HepG2 (cell line): ENCODE measurements around the gene SCAMP3. TPM values are rescaled to one million over a fixed set of nuclear protein-coding genes. Genes with fewer than 3 reads are reported as not detected.

Experiments
- ARHGAP35 ChIP-seq: sonication (generic); formaldehyde crosslinking; IDR thresholded peaks from 2 replicates; pipeline ENCODE4 v1.9.0; 2022; ENCODE audit warnings: mild to moderate bottlenecking, inconsistent platforms, moderate library complexity, missing genetic modification reagents, borderline replicate concordance
- ASH2L ChIP-seq: fragments of 300-600, 200-600 bp; sonication (generic); IDR thresholded peaks from 2 replicates; pipeline ENCODE4 v1.7.0; 2017; ENCODE audit warnings: low read depth, mild to moderate bottlenecking, moderate library complexity, mixed read lengths, low read length; ENCODE audit not compliant: insufficient read length
- ATF7 ChIP-seq, 2 experiments: fragments of 450-650 bp in 1 of 2; sonication (generic) in 1 of 2; formaldehyde crosslinking in 1 of 2; IDR thresholded peaks; 2 replicates each; pipeline versions ENCODE4 v1.4.0 to v1.6.1; 2016 to 2020; ENCODE audit warnings: antibody characterized with exemption in 1 of 2, mild to moderate bottlenecking in 1 of 2, missing genetic modification reagents in 1 of 2
- DR1 ChIP-seq: sonication (generic); formaldehyde crosslinking; IDR thresholded peaks from 2 replicates; pipeline ENCODE4 v1.8.0; 2021; ENCODE audit warnings: mild to moderate bottlenecking, missing genetic modification reagents, inconsistent platforms
- FOXK1 ChIP-seq: sonication (generic); formaldehyde crosslinking; IDR thresholded peaks from 2 replicates; pipeline ENCODE4 v1.4.0; 2020; ENCODE audit warnings: low read depth, missing genetic modification reagents, borderline replicate concordance
- FOXM1 ChIP-seq: sonication (generic); formaldehyde crosslinking; IDR thresholded peaks from 2 replicates; pipeline ENCODE4 v1.5.0; 2020; ENCODE audit warnings: missing genetic modification reagents
- HOXD1 ChIP-seq: sonication (generic); formaldehyde crosslinking; IDR thresholded peaks from 2 replicates; pipeline ENCODE4 v1.5.0; 2020; ENCODE audit warnings: missing genetic modification reagents
- ISL2 ChIP-seq: sonication (generic); formaldehyde crosslinking; IDR thresholded peaks from 2 replicates; pipeline ENCODE4 v1.5.0; 2020; ENCODE audit warnings: missing genetic modification reagents
- MED8 ChIP-seq: sonication (generic); formaldehyde crosslinking; IDR thresholded peaks from 2 replicates; pipeline ENCODE4 v1.8.1; 2023; ENCODE audit warnings: mild to moderate bottlenecking, missing genetic modification reagents; ENCODE audit not compliant: insufficient replicate concordance
- PITX1 ChIP-seq: sonication (generic); formaldehyde crosslinking; IDR thresholded peaks from 2 replicates; pipeline ENCODE4 v1.5.1; 2020; ENCODE audit warnings: mild to moderate bottlenecking, missing genetic modification reagents
- POLR2A ChIP-seq, 2 experiments: IDR thresholded peaks; 2 replicates each; pipeline ENCODE4 v1.6.1; 2011; ENCODE audit warnings: low read depth in 2 of 2, low read length in 2 of 2, mild to moderate bottlenecking in 1 of 2, moderate library complexity in 1 of 2; ENCODE audit not compliant: insufficient read depth in 1 of 2
- SATB2 ChIP-seq: sonication (generic); formaldehyde crosslinking; IDR thresholded peaks from 2 replicates; pipeline ENCODE4 v1.5.0; 2020; ENCODE audit warnings: missing genetic modification reagents
- SP2 ChIP-seq: sonication (generic); formaldehyde crosslinking; IDR thresholded peaks from 2 replicates; pipeline ENCODE4 v1.5.1; 2020; ENCODE audit warnings: mild to moderate bottlenecking, missing genetic modification reagents
- TCF7 ChIP-seq: sonication (generic); IDR thresholded peaks from 2 replicates; pipeline ENCODE4 v1.6.1; 2016; ENCODE audit warnings: antibody characterized with exemption, low read depth
- ZFP62 ChIP-seq: sonication (generic); formaldehyde crosslinking; IDR thresholded peaks from 2 replicates; pipeline ENCODE4 v1.4.0; 2020; ENCODE audit warnings: missing genetic modification reagents
- ZNF121 ChIP-seq: sonication (generic); formaldehyde crosslinking; IDR thresholded peaks from 2 replicates; pipeline ENCODE4 v1.5.0; 2020; ENCODE audit warnings: mild to moderate bottlenecking, missing genetic modification reagents
- ZNF124 ChIP-seq: sonication (generic); formaldehyde crosslinking; IDR thresholded peaks from 2 replicates; pipeline ENCODE4 v1.4.0; 2020; ENCODE audit warnings: missing genetic modification reagents
- ZNF24 ChIP-seq: fragments of 450-650 bp; IDR thresholded peaks from 2 replicates; pipeline ENCODE4 v1.6.1; 2017; ENCODE audit warnings: antibody characterized with exemption, mild to moderate bottlenecking
- ZNF761 ChIP-seq: sonication (generic); formaldehyde crosslinking; conservative IDR thresholded peaks from 2 replicates; pipeline ENCODE4 v1.4.0; 2020; ENCODE audit warnings: mild to moderate bottlenecking, missing genetic modification reagents
- ZNF776 ChIP-seq: sonication (generic); formaldehyde crosslinking; IDR thresholded peaks from 2 replicates; pipeline ENCODE4 v1.4.0; 2020; ENCODE audit warnings: mild to moderate bottlenecking, missing genetic modification reagents
- polyA plus RNA-seq, 8 experiments: library from polyadenylated mRNA; depleted of rRNA in 3 of 8; stranded (reverse) in 7 of 8; unstranded in 1 of 8; fragments of >200 nt; fragmentation: Illumina TruSeq in 4 of 8; extraction: Trizol in 4 of 8; gene quantifications; 2 replicates each; pipeline versions ENCODE4 v1.2.1 to v1.2.3, GENCODE V29; 2011 to 2016; ENCODE audit warnings: low read depth in 4 of 8, missing spikeins in 1 of 8, mixed read lengths in 1 of 8; ENCODE audit not compliant: insufficient read depth in 1 of 8
- total RNA-seq, 5 experiments: library from RNA; depleted of rRNA; stranded (reverse); fragments of >200 nt; fragmentation: Illumina TruSeq; extraction: Trizol; gene quantifications; 2 replicates each; pipeline ENCODE4 v1.2.3, GENCODE V29; 2016; ENCODE audit warnings: low read depth in 1 of 5
- TF ChIP-seq, protein P1 (sequence below): sonication (generic); formaldehyde crosslinking; IDR thresholded peaks from 2 replicates; pipeline ENCODE4 v1.5.1; 2020; ENCODE audit warnings: missing genetic modification reagents, mild to moderate bottlenecking, borderline replicate concordance
- TF ChIP-seq, protein P2 (sequence below): sonication (generic); formaldehyde crosslinking; IDR thresholded peaks from 2 replicates; pipeline ENCODE4 v1.8.1; 2023; ENCODE audit warnings: mild to moderate bottlenecking, missing genetic modification reagents
- TF ChIP-seq, protein P3 (sequence below): sonication (generic); formaldehyde crosslinking; IDR thresholded peaks from 2 replicates; pipeline ENCODE4 v1.5.1; 2020; ENCODE audit warnings: missing genetic modification reagents, mild to moderate bottlenecking, borderline replicate concordance
- TF ChIP-seq, protein P4 (sequence below): sonication (generic); formaldehyde crosslinking; IDR thresholded peaks from 2 replicates; pipeline ENCODE4 v1.8.0; 2022; ENCODE audit warnings: mild to moderate bottlenecking, missing genetic modification reagents; ENCODE audit not compliant: insufficient replicate concordance

Gene SCAMP3
- total and polyA plus RNA-seq, 2 of the 13 experiments (the other 11 are each of a cell fraction or from before 2014, with no cell fraction given) = 46.8 to 83.3 TPM

DNA sequence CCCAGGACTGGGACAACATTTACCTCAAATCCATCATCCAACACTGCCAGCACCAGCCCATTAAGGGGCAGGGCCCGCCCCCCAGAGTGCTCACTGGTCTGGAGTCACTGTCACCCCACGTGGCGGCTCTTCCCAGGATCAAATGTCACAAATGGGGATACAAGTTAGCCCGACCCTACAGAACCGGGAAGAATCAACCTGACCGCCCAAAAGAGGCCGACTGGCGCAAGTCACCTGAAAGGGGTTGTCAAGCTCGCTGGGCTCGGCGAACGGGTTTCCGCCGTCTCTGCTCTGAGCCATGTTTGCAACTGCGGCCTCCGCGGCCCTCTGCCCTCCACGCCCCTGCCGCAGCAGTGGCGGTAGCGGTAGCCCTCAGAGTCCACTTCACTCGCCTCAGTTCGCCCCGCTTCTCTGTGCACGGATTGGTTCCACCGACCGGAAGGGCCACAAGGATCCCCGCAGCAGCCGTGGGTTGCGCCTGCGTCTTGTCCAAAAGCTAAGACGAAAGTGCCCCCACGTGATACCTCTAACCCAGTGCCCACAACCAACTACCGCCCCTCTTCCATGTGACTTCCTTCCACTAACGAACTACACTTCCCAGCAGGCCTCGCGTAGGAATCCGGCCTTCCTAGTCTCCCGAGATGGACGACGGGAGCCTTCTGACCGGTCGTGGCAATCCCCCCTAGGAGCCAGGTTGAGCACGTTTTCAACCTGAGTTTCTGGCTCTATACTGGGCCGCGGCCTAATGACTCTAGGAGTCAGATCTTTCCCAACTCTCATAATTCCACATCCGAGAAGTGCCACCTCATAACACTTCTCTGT is at the start of gene SCAMP3 (continued):
- TF ChIP-seq ASH2L (peak; percentile 58), ZNF124 (CRISPR knock-in tag) (peak; percentile 84; the same call in 1 of the 2 replicates), ZNF24 (no peak), DR1 (CRISPR knock-in tag) (peak; percentile 82; the same call in 1 of the 2 replicates), ZNF121 (CRISPR knock-in tag) (no peak), ARHGAP35 (CRISPR knock-in tag) (peak; percentile 69; the same call in 1 of the 2 replicates), TCF7 (no peak), ZNF776 (peak; percentile 84), FOXK1 (CRISPR knock-in tag) (peak; percentile 87; the same call in 1 of the 2 replicates), MED8 (peak; percentile 19), SATB2 (0 out of 2 replicates have a peak, but pooled peaks have one; percentile 10), SP2 (peak; percentile 65), ISL2 (CRISPR knock-in tag) (peak; percentile 49), POLR2A (IDR thresholded peaks at IDR 0.05; ENCODE audit: insufficient read depth in 1 of 2, low read depth in 2 of 2, low read length in 2 of 2) (peak; percentile 83 to 91), ZNF761 (peak; percentile 87; the same call in 1 of the 2 replicates), HOXD1 (CRISPR knock-in tag) (no peak; the same call in 1 of the 2 replicates), ZFP62 (CRISPR knock-in tag) (no peak), ATF7 (IDR thresholded peaks at IDR 0.05) (no peak), ATF7 (CRISPR knock-in tag; IDR thresholded peaks at IDR 0.05) (no peak), PITX1 (CRISPR knock-in tag) (peak; percentile 53), FOXM1 (CRISPR knock-in tag) (no peak)
- TF ChIP-seq, protein P1, sequence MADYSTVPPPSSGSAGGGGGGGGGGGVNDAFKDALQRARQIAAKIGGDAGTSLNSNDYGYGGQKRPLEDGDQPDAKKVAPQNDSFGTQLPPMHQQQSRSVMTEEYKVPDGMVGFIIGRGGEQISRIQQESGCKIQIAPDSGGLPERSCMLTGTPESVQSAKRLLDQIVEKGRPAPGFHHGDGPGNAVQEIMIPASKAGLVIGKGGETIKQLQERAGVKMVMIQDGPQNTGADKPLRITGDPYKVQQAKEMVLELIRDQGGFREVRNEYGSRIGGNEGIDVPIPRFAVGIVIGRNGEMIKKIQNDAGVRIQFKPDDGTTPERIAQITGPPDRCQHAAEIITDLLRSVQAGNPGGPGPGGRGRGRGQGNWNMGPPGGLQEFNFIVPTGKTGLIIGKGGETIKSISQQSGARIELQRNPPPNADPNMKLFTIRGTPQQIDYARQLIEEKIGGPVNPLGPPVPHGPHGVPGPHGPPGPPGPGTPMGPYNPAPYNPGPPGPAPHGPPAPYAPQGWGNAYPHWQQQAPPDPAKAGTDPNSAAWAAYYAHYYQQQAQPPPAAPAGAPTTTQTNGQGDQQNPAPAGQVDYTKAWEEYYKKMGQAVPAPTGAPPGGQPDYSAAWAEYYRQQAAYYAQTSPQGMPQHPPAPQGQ (CRISPR knock-in tag) = 0 out of 2 replicates have a peak, but pooled peaks have one; percentile 66
- TF ChIP-seq, protein P2, sequence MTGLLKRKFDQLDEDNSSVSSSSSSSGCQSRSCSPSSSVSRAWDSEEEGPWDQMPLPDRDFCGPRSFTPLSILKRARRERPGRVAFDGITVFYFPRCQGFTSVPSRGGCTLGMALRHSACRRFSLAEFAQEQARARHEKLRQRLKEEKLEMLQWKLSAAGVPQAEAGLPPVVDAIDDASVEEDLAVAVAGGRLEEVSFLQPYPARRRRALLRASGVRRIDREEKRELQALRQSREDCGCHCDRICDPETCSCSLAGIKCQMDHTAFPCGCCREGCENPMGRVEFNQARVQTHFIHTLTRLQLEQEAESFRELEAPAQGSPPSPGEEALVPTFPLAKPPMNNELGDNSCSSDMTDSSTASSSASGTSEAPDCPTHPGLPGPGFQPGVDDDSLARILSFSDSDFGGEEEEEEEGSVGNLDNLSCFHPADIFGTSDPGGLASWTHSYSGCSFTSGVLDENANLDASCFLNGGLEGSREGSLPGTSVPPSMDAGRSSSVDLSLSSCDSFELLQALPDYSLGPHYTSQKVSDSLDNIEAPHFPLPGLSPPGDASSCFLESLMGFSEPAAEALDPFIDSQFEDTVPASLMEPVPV (CRISPR knock-in tag) = peak; percentile 90
- TF ChIP-seq, protein P3, sequence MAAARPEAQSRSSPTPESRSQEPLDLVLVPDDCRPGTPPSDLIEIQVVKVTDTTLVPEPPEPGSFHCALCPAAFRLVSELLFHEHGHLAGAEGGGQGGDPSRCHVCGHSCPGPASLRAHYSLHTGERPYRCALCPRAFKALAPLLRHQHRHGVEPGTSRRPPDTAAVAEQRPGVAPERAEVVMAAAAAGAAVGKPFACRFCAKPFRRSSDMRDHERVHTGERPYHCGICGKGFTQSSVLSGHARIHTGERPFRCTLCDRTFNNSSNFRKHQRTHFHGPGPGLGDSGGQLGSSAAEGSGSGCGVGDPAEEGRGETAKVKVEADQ = no peak
- TF ChIP-seq, protein P4, sequence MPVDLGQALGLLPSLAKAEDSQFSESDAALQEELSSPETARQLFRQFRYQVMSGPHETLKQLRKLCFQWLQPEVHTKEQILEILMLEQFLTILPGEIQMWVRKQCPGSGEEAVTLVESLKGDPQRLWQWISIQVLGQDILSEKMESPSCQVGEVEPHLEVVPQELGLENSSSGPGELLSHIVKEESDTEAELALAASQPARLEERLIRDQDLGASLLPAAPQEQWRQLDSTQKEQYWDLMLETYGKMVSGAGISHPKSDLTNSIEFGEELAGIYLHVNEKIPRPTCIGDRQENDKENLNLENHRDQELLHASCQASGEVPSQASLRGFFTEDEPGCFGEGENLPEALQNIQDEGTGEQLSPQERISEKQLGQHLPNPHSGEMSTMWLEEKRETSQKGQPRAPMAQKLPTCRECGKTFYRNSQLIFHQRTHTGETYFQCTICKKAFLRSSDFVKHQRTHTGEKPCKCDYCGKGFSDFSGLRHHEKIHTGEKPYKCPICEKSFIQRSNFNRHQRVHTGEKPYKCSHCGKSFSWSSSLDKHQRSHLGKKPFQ (CRISPR knock-in tag) = peak; percentile 34
